Natural killer cell treated with Interleukin-12 subunit alpha and Interleukin-12 subunit beta and Interleukin-15 and Interleukin-18, amount 100 ng/mL, for 72 hours (primary cell): ENCODE measurements around the gene ANXA1. TPM values are rescaled to one million over a fixed set of nuclear protein-coding genes. Genes with fewer than 3 reads are reported as not detected.
"Not testable (repeated sequence)": the region's sequence is repeated elsewhere in the genome, so short reads cannot be mapped to it uniquely, and the experiment has no call there.

Experiments
- ATAC-seq, 2 donors: fragments of 150-1000 bp; cut with Tn5 transposase in 1 of 2; sonication (Bioruptor Pico), chemical (Tn5 transposase) in 1 of 2; 2 replicates each; pipeline ENCODE4 v1.10.0; 2021
- DNase-seq: peaks from one replicate; pipeline ENCODE4 v3.0.0; 2022; ENCODE audit warnings: low spot score
- H3K27ac Mint-ChIP-seq, 2 donors: 1 replicate in 1 of 2; 2 replicates in 1 of 2; pipeline ENCODE4 v1.8.0; 2022; ENCODE audit warnings: mixed read lengths in 2 of 2, mild to moderate bottlenecking in 1 of 2, moderate library complexity in 1 of 2
- H3K27me3 Mint-ChIP-seq, 2 donors: 1 replicate in 1 of 2; 2 replicates in 1 of 2; pipeline ENCODE4 v1.8.0; 2022; ENCODE audit warnings: mixed read lengths in 2 of 2
- H3K36me3 Mint-ChIP-seq: one replicate; pipeline ENCODE4 v1.8.0; 2022; ENCODE audit warnings: mixed read lengths
- H3K4me1 Mint-ChIP-seq, 2 donors: 1 replicate in 1 of 2; 2 replicates in 1 of 2; pipeline ENCODE4 v1.8.0; 2022; ENCODE audit warnings: low read depth in 2 of 2, mixed read lengths in 2 of 2, mild to moderate bottlenecking in 1 of 2
- H3K4me3 Mint-ChIP-seq: one replicate; pipeline ENCODE4 v1.8.0; 2022; ENCODE audit warnings: mixed read lengths
- H3K9me3 Mint-ChIP-seq: 2 replicates; pipeline ENCODE4 v1.8.0; 2022; ENCODE audit warnings: mixed read lengths
- total RNA-seq, 2 donors: library from RNA; stranded (reverse); gene quantifications; one replicate each; pipeline ENCODE4 v1.2.3, GENCODE V29; 2022

ANXA1 gene
- total RNA-seq, 2 donors from 2014 or later: 26.4 to 37.0 TPM

- DNase-seq (no peak), ATAC-seq (no peak)
- H3K9me3 Mint-ChIP-seq: no peaks in the 10 kb centered on the region
- H3K4me3 Mint-ChIP-seq: no peak overlapping the region
- no peak overlapping the region for H3K27ac Mint-ChIP-seq
- peaks cover 21 to 30% of the 10 kb centered on the region in 2 donors for H3K27me3 Mint-ChIP-seq
- peaks cover 0 to 2% of the 10 kb centered on the region in 2 donors for H3K4me1 Mint-ChIP-seq
- no peaks in the 10 kb centered on the region for H3K36me3 Mint-ChIP-seq
Observed at GRCh38 chr9:73183428-73183827, 31.8 kb downstream of the ANXA1 start.

- peaks cover 22 to 38% of the 10 kb centered on the region in 2 donors for H3K27me3 Mint-ChIP-seq
- H3K4me1 Mint-ChIP-seq: peaks cover 0 to 2% of the 10 kb centered on the region in 2 donors
- H3K4me3 Mint-ChIP-seq: no peak overlapping the region
- DNase-seq (no peak), ATAC-seq (no peak)
- H3K27ac Mint-ChIP-seq: no peak overlapping the region
- no peaks in the 10 kb centered on the region for H3K9me3 Mint-ChIP-seq
- H3K36me3 Mint-ChIP-seq: no peaks in the 10 kb centered on the region
Observed at GRCh38 chr9:73183917-73184861, 32.5 kb downstream of the ANXA1 start.

- not testable (repeated sequence) for H3K4me3 Mint-ChIP-seq, H3K36me3 Mint-ChIP-seq, H3K9me3 Mint-ChIP-seq, DNase-seq, ATAC-seq, H3K27ac Mint-ChIP-seq, H3K4me1 Mint-ChIP-seq
- H3K27me3 Mint-ChIP-seq: peaks cover 14 to 28% of the 10 kb centered on the region in 2 donors
Observed at GRCh38 chr9:73191109-73191508, 39.4 kb downstream of the ANXA1 start.

- ATAC-seq (no peak), DNase-seq (no peak)
- H3K27ac Mint-ChIP-seq: no peak overlapping the region
- no peaks in the 10 kb centered on the region for H3K4me1 Mint-ChIP-seq
- H3K4me3 Mint-ChIP-seq: no peak overlapping the region
- H3K27me3 Mint-ChIP-seq: peaks cover 8 to 16% of the 10 kb centered on the region in 2 donors
- H3K9me3 Mint-ChIP-seq: no peaks in the 10 kb centered on the region
- no peaks in the 10 kb centered on the region for H3K36me3 Mint-ChIP-seq
Observed at GRCh38 chr9:73194284-73194683, 42.6 kb downstream of the ANXA1 start.

GRCh38 chr9:73199448-73199847 is 47.8 kb downstream of the ANXA1 start:
- Mint-ChIP-seq H3K9me3 (no peaks in the 10 kb centered on the region), H3K36me3 (no peaks in the 10 kb centered on the region), H3K4me1 (no peaks in the 10 kb centered on the region), H3K4me3 (no peak overlapping the region), H3K27me3 (peaks cover 14 to 22% of the 10 kb centered on the region in 2 donors), H3K27ac (no peak overlapping the region)
- ATAC-seq (no peak), DNase-seq (no peak)

- no peaks in the 10 kb centered on the region for H3K4me1 Mint-ChIP-seq
- H3K36me3 Mint-ChIP-seq: no peaks in the 10 kb centered on the region
- no peaks in the 10 kb centered on the region for H3K9me3 Mint-ChIP-seq
- H3K27ac Mint-ChIP-seq: no peak overlapping the region
- DNase-seq (no peak), ATAC-seq (no peak)
- no peak overlapping the region for H3K4me3 Mint-ChIP-seq
- H3K27me3 Mint-ChIP-seq: peaks cover 14 to 22% of the 10 kb centered on the region in 2 donors
Observed at GRCh38 chr9:73199886-73200285, 48.2 kb downstream of the ANXA1 start.

GRCh38 chr9:73200694-73201452 is 49.2 kb downstream of the ANXA1 start:
- H3K4me3 Mint-ChIP-seq: no peak overlapping the region
- H3K27ac Mint-ChIP-seq: no peak overlapping the region
- no peaks in the 10 kb centered on the region for H3K9me3 Mint-ChIP-seq
- DNase-seq (no peak), ATAC-seq (no peak)
- no peaks in the 10 kb centered on the region for H3K4me1 Mint-ChIP-seq
- H3K36me3 Mint-ChIP-seq: no peaks in the 10 kb centered on the region
- H3K27me3 Mint-ChIP-seq: peaks cover 13 to 22% of the 10 kb centered on the region in 2 donors

GRCh38 chr9:73202980-73203379 is 51.3 kb downstream of the ANXA1 start:
- no peak for ATAC-seq
- no peaks in the 10 kb centered on the region for H3K9me3 Mint-ChIP-seq
- H3K27me3 Mint-ChIP-seq: peaks cover 7 to 17% of the 10 kb centered on the region in 2 donors
- no peaks in the 10 kb centered on the region for H3K4me1 Mint-ChIP-seq
- no peak overlapping the region for H3K27ac Mint-ChIP-seq
- no peak overlapping the region for H3K4me3 Mint-ChIP-seq
- no peak for DNase-seq
- H3K36me3 Mint-ChIP-seq: no peaks in the 10 kb centered on the region

- DNase-seq (no peak), ATAC-seq (no peak)
- H3K4me3 Mint-ChIP-seq: no peak overlapping the region
- H3K27ac Mint-ChIP-seq: no peak overlapping the region
- no peaks in the 10 kb centered on the region for H3K9me3 Mint-ChIP-seq
- no peaks in the 10 kb centered on the region for H3K36me3 Mint-ChIP-seq
- no peaks in the 10 kb centered on the region for H3K4me1 Mint-ChIP-seq
- peaks cover 7 to 13% of the 10 kb centered on the region in 2 donors for H3K27me3 Mint-ChIP-seq
Observed at GRCh38 chr9:73204936-73205335, 53.3 kb downstream of the ANXA1 start.

- no peak for ATAC-seq
- no peaks in the 10 kb centered on the region for H3K4me1 Mint-ChIP-seq
- DNase-seq: no peak
- H3K4me3 Mint-ChIP-seq: no peak overlapping the region
- no peaks in the 10 kb centered on the region for H3K36me3 Mint-ChIP-seq
- H3K27ac Mint-ChIP-seq: no peak overlapping the region
- no peaks in the 10 kb centered on the region for H3K9me3 Mint-ChIP-seq
- peaks cover 7 to 13% of the 10 kb centered on the region in 2 donors for H3K27me3 Mint-ChIP-seq
Observed at GRCh38 chr9:73206851-73207250, 55.2 kb downstream of the ANXA1 start.

GRCh38 chr9:73210886-73211666 is 59.4 kb downstream of the ANXA1 start:
- no peaks in the 10 kb centered on the region for H3K36me3 Mint-ChIP-seq
- no peak for ATAC-seq
- H3K9me3 Mint-ChIP-seq: no peaks in the 10 kb centered on the region
- H3K4me1 Mint-ChIP-seq: no peaks in the 10 kb centered on the region
- H3K4me3 Mint-ChIP-seq: no peak overlapping the region
- peaks cover 17 to 32% of the 10 kb centered on the region in 2 donors for H3K27me3 Mint-ChIP-seq
- no peak for DNase-seq
- no peak overlapping the region for H3K27ac Mint-ChIP-seq

GRCh38 chr9:73213300-73213699 is 61.6 kb downstream of the ANXA1 start:
- DNase-seq (no peak), ATAC-seq (peak in 1 of 2 donors; percentile 49)
- Mint-ChIP-seq H3K36me3 (no peaks in the 10 kb centered on the region), H3K27ac (no peak overlapping the region), H3K9me3 (no peaks in the 10 kb centered on the region), H3K4me3 (no peak overlapping the region), H3K27me3 (peaks cover 22 to 41% of the 10 kb centered on the region in 2 donors), H3K4me1 (no peaks in the 10 kb centered on the region)

- no peak overlapping the region for H3K4me3 Mint-ChIP-seq
- no peak for DNase-seq
- no peaks in the 10 kb centered on the region for H3K9me3 Mint-ChIP-seq
- peaks cover 6 to 7% of the 10 kb centered on the region in 2 donors for H3K4me1 Mint-ChIP-seq
- peaks cover 21 to 34% of the 10 kb centered on the region in 2 donors for H3K27me3 Mint-ChIP-seq
- no peak overlapping the region for H3K27ac Mint-ChIP-seq
- no peak for ATAC-seq
- no peaks in the 10 kb centered on the region for H3K36me3 Mint-ChIP-seq
Observed at GRCh38 chr9:73215249-73215648, 63.6 kb downstream of the ANXA1 start.
